Muscle of arm (tissue), 12 donors: ENCODE results near the gene PRKCE. TPM values are rescaled to one million over a fixed set of nuclear protein-coding genes. Genes with fewer than 3 reads are reported as not detected.
"Not testable (repeated sequence)": the region's sequence is repeated elsewhere in the genome, so short reads cannot be mapped to it uniquely, and the experiment has no call there.

Experiments used
- DNase-seq: peaks from one replicate; pipeline ENCODE4 v3.0.0-alpha.2; 2013
- polyA plus RNA-seq, 12 donors: library from polyadenylated mRNA; unstranded; fragments of 120-200 nt; gene quantifications; one replicate each; pipeline ENCODE4 v1.2.1, GENCODE V29; 2013; ENCODE audit not compliant: insufficient read length in 12 of 12

Gene PRKCE
- polyA plus RNA-seq, 12 donors: 4.5 to 17.3 (median 5.4) TPM; not detected in 1

- no peak for DNase-seq
These were observed 532.0 kb downstream of the PRKCE start for GRCh38 chr2:46183426-46183825.

GRCh38 chr2:46184794-46185583, 533.5 kb downstream of the PRKCE start:
- no peak for DNase-seq

- no peak for DNase-seq
These were observed 535.7 kb downstream of the PRKCE start for GRCh38 chr2:46187112-46187618.

- no peak for DNase-seq
These were observed 536.7 kb downstream of the PRKCE start for GRCh38 chr2:46188041-46188716.

GRCh38 chr2:46193356-46193755, 541.9 kb downstream of the PRKCE start:
- no peak for DNase-seq

GRCh38 chr2:46193855-46194254, 542.4 kb downstream of the PRKCE start:
- no peak for DNase-seq

- DNase-seq: no peak
These were observed 543.4 kb downstream of the PRKCE start for GRCh38 chr2:46194856-46195255.

GRCh38 chr2:46195819-46196218, 544.3 kb downstream of the PRKCE start:
- no peak for DNase-seq

- DNase-seq: no peak
These were observed 545.5 kb downstream of the PRKCE start for GRCh38 chr2:46196871-46197462.

GRCh38 chr2:46197672-46198071, 546.2 kb downstream of the PRKCE start:
- no peak for DNase-seq

- DNase-seq: no peak
These were observed 546.8 kb downstream of the PRKCE start for GRCh38 chr2:46198164-46198883.

GRCh38 chr2:46198966-46199365, 547.5 kb downstream of the PRKCE start:
- no peak for DNase-seq

- DNase-seq: no peak
These were observed 548.7 kb downstream of the PRKCE start for GRCh38 chr2:46200100-46200690.

GRCh38 chr2:46200861-46201605, 549.6 kb downstream of the PRKCE start:
- DNase-seq: no peak

GRCh38 chr2:46202453-46202852, 551.0 kb downstream of the PRKCE start:
- DNase-seq: no peak

GRCh38 chr2:46202987-46203386, 551.5 kb downstream of the PRKCE start:
- DNase-seq: no peak

GRCh38 chr2:46203636-46204035, 552.2 kb downstream of the PRKCE start:
- not testable (repeated sequence) for DNase-seq

- DNase-seq: no peak
These were observed 556.1 kb downstream of the PRKCE start for GRCh38 chr2:46207591-46207990.

- no peak for DNase-seq
These were observed 557.3 kb downstream of the PRKCE start for GRCh38 chr2:46208766-46209165.

- no peak for DNase-seq
These were observed 558.6 kb downstream of the PRKCE start for GRCh38 chr2:46210063-46210462.

GRCh38 chr2:46211461-46211860, 560.0 kb downstream of the PRKCE start:
- DNase-seq: no peak
